HG03558 (cell line): ENCODE measurements around the gene LMTK2.

ENCODE experiments used
- ATAC-seq: cut with Tn5 transposase; IDR thresholded peaks from one replicate; pipeline ENCODE4 v1.9.1; 2021; ENCODE audit warnings: moderate number of reproducible peaks; ENCODE audit not compliant: unreplicated experiment; ENCODE audit errors: extremely low read depth

LMTK2 gene

DNA sequence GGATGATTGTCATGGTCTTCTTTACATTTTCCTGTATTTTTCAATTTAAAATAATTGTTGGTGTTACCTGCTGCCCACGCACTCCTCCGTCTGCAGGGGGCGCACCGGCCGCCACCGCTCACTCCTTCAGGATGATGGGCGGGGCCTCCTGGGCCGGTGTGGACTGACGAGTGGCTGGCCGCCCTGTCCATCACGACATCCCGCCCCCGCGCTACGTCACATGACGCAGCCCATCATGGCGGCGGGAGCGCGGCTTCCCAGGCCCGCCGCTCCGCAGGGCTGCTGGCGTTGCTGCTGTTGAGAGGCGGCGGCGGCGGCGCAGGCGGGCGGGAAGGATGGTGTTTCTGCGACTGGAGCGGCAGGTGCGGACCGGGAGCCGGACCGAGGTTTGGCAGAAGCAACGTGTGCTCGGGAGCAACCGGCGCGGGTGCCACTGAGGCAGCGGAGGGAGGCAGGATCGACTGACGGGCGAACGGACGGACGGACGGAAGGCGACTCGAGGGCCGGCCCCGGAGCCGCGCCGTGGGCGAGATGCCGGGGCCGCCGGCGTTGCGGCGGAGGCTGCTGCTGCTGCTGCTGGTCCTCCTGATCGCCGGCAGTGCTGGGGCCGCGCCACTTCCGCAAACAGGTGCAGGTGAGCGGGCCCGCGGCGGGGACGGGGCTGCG is at the start of gene LMTK2:
Gene LMTK2, plus strand, starts transcription at position 216 of the 666 bp plus-strand sequence. Its CDS starts 316 bp downstream, at position 532.
- peak; percentile 97 for ATAC-seq

DNA sequence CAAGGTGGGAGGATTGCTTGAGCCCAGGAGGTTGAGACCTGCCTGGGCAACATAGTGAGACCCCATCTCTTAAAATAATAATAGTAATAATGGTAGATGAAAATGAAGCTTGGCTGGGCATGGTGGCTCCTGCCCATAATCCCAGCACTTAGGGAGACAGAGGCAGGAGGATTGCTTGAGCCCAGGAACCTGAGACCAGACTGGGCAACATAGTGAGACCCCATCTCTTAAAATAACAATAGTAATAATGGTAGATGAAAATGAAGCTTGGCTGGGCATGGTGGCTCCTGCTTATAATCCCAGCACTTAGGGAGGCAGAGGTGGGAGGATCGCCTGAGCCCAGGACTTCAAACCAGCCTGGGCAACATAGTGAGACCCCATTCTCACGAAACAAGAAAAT is 49.5 kb upstream of the LMTK2 start:
- no peak for ATAC-seq

DNA sequence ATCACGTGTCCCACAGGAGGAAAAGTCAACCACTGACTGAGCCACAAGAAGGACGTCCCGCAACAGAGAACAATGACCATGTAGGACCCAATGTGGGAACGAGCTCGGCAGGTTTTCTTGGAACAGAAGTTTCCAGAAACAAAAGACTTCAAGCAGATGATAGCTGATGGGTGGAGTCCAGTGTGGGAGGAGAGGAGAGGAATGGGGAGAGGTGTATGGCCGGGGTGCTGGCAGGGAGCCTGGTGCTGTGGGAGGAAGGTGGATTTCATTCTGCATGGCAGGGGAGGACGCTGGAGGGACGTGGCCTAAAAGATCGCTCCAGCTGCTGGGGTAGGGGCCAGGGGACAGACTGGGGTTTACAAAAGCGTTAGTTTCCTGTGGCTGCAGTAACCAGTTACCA is 48.5 kb upstream of the LMTK2 start:
- no peak for ATAC-seq

DNA sequence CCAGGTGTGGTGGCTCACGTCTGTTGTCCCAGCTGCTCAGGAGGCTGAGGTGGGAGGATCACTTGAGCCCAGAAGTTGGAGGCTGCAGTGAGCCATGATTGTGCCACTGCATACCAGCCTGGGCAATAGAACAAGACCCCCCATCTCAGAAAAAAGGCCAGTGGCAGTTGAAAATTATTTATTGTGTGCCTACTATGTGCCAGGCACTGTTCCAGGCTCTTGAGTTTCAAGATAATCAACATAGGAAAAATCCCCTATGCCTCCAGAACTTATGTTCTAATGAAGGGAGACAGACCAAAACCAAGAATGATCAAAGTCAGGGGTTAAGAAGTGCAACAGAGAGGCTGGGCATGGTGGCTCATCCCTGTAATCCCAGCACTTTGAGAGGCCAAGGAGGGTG is 42.4 kb upstream of the LMTK2 start:
- ATAC-seq = no peak

DNA sequence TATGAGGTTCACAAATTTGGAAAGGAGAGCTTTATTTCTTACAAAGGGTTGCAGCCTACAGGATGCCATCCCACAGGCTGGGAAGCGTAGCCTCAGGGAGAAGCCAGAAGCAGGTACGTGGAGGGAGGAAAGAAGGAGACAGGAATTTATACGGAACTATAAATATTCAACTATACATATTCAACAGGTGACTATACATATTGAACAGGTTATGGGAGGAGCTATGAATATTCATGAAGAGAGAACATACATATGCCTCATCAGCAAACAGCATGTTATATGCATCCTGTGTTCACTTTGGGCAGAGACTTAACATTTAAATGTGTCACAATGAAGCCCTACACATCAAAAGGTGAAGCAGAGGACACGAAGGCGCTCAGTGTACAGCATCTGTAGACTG is 40.5 kb upstream of the LMTK2 start:
- ATAC-seq = no peak

DNA sequence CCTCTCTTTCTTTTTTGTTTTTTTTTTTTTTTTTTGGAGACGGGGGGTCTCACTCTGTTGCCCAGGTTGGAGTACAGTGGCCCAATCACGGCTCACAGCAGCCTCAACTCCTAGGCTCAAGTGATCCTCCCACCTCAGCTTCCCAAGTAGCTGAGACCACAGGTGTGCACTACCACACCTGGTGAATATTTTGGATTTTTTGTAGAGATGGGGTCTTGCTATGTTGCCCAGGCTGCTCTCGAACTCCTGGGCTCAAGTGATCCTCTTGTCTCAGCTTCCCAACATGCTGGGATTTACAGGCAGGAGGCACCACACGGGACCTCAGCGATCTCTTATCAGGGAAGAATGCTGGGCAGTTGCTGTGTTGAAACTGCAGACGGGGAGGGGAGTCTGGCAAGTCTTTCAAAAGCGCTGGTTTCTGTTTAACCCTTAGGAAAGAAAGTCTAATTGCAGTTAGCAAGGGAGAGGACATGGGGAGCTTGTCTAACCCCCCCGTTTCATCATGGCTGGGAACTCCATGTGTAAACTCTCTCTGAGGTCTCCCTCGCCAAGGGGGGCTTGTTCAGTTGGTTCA is 39.6 kb upstream of the LMTK2 start:
- ATAC-seq = no peak

DNA sequence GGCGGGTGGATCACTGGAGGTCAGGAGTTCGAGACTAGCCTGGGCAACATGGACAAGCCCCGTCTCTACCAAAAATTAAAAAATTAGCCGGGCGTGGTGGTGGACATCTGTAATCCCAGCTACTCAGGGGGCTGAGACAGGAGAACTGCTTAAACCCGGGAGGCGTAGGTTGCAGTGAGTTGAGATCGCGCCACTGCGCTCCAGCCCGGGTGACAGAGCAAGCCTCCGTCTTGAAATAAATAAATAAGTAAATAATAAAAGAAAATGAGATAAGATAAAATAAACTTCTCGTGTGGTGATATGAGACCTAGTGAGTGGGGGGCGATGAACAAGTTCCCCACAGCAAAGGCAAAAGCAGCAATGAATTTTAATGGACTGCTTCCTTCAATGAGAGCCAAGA is 33.6 kb upstream of the LMTK2 start:
- ATAC-seq = no peak

DNA sequence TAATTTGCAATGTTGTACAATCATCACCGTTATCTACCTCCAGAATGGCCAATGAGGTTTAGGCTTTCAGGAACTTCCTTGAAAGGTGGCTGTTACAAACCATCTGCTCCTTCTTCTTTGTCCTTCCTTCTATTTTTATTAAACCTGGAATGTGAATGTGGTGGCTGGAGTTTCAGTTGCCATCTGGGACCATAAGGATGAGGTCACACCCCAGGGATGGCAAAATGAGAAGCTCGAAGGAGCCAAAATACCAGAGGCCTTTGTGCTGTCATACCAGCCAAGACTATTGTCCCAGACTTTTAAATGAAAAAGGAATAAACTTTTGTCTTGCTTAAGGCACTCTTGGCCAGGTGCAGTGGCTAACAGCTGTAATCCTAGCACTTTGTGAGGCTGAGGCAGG is 30.9 kb upstream of the LMTK2 start:
- no peak for ATAC-seq

DNA sequence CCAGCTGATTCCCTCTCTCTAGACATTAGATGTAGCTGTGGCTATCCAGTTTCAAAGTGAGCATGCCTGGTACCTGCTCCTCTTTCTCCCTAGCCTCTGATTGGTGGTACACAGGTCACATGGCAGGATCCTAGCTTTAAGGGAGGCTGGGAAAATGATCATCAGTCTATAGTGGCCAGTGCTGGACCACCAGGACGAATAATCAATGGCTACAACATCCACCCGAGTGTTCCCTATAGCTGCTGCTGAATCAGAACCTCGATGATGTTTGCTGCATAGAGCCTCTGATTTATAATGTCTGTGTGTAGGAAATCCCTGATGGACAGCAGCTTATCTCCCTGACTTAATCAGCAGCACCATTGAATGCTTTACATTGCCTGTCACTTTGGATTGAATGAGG is 28.9 kb upstream of the LMTK2 start:
- no peak for ATAC-seq

DNA sequence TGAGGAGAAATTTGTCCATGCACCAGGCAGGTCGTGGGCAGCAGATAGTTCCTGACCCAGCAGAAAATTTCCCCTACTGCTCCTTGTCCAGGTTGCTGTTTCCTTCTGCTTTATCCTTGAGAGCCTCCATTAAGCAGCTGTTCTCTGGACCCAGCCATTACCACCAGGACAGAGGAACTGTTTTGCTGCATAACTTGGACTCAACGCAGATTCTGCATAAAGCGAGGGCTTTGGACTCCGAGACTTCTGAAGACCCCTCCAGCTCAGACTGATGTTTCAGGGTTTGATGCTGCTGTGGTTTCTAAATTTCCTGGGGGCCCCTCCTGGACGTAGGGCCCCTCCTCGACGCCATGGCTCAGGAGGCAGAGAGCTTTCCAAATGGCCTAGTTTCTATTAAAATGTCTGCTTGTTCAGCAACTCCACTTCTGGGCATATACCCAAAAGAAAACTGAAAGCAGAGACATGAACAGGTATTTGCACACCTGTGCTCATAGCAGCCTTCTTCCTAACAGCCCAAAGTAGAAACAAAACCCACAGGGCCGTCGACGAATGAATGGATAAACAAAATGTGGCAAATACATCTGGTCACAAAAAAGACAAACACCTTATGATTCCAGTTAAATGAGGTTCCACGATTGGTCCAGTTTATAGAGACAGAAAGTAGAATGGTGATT is 28.3 kb upstream of the LMTK2 start:
- ATAC-seq = no peak

DNA sequence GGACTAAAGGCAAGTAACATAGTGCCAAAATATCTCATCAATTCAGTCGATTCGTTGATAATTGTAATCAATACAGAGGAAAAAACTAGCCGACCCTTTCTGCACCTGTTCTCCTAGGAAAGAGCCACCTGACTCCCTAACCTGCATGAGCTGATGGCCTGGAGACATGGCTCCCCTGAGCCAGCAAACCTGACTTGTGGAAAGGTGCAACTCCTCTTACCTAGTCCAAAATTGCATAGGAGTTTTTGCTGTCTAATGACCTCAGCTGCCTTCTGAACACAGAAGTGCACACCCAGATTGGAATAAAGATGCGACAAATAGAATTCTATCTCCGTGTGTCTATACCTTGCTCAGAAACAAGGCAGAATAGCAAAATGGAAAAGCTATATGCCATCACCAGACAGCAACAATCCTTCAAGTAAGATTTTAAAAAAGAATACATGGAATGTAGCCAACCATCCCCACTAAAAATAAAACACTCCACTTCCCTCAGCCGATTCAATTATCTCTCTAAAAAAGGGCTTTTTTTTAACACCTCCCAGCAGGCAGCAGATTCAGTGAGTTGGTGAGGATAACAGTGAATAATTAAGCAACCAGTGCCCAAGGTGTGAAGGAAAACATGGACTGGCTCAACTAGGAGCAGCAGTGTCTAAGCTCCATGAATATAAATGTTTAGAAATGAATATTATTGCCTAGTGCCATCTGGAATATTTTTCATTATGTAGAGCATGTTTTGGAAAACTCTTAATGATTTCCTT is 26.6 kb upstream of the LMTK2 start:
- no peak for ATAC-seq

DNA sequence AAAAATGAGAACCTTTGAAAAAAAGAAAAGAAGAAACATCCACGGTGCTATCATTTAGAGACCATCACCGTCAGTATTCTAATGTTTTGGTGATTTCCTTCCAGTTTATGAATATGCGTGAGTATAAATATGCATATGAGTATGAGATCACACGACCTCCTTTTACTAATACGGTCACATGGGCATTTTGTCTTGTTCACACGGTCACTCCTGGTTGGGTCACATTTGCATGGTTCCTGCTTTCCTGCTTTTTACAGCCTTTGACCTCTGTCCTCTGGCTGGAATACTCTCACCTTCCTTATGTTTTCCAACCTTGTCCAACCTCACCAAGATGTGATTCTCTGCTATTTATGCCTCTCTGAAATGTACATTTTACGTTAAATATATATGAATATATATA is 25.3 kb upstream of the LMTK2 start:
- no peak for ATAC-seq

DNA sequence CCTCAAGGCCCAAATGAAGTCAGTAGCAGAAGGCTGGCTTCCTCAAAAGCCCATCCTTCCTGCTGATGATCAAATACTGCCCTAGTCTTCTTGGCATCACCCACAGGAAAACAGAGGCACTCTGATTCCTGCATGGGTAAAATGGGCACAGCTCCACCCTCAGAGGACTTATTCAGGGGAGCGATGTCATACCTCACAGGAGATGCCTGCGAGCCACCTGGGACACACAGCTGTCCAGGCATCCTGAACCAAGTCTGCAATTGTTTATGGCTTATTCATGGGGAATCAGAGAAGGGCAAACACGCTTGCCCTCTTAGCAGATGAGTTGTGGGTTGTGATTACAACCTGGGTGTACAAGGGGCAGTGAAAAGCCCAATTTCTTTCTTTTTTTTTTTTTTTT is 22.0 kb upstream of the LMTK2 start:
- no peak for ATAC-seq

DNA sequence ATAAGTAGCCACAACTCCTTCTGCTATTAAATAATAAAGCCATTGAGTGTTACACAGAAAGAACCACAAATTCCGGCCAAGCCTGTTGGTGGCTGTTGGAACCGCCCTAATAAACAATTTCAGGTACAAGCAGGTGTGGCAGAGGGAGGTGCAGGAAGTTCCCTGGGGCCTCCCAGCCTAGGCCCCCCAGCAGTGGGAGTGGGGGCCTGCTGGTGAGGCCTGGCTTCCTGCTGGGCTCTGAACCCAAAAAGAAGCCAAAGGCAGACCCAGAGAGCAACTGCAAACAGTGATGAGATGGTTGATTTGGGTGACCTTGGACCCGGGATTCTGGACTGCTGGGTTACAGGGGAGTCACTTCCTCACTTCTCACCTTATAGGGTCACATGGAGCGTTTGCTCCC is 21.0 kb upstream of the LMTK2 start:
- no peak for ATAC-seq

DNA sequence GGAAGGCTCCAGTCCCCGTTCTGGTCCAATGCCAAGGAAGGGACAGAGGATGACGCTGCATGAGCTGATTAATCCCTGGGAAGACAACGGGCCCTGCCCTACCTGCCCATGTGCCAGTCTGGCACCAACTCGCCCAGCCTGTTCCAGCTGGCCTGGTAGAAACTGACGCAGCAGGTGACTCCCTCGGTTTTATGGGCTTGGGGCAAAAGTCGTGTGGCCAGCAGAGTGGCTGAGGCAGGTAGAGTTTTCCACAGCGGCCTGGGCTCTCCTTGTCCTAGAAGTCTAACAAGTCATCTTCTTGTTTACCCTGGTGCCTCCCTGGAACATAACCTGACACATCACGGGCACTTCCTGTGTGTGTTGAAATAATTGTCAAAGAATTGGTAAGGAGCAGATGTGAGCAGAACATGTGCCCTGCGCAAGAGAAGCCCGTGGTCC is 20.4 kb upstream of the LMTK2 start:
- ATAC-seq = no peak

DNA sequence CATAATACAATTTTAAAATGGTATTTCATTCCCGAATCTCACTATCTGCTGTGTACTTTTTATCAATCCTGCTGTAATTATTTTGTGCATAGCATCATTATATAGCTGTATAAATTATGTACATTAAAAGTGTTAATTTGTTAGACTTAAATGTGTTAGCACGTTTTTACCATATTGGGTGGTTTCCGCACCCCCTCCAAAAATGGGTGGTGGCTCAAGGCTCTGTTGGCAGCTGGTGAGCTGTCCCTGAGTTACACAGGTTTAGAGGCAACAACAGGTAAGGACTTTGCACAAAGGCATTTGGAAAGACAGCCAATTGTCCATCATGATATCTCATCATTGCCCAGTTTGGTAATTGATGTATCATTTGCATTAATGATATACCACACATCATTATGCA is 18.6 kb upstream of the LMTK2 start:
- ATAC-seq = no peak

DNA sequence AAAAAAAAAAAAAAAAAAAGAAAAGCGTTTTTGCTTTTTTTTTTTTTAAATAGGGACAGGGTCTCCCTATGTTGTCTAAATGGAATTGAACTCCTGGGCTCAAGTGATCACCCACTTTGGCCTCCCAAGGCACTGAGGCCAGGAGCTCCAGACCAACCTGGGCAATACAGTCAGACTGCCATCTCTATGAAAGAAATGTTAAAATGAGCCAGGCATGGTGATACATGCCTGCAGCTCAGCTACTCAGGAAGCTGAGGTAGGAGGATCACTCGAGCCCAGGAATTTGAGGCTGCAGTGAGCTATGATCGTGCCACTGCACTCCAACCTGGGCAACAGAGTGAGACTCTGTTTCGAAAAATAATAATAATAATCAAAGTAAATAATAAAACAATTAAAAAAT is 16.5 kb upstream of the LMTK2 start:
- ATAC-seq = no peak

DNA sequence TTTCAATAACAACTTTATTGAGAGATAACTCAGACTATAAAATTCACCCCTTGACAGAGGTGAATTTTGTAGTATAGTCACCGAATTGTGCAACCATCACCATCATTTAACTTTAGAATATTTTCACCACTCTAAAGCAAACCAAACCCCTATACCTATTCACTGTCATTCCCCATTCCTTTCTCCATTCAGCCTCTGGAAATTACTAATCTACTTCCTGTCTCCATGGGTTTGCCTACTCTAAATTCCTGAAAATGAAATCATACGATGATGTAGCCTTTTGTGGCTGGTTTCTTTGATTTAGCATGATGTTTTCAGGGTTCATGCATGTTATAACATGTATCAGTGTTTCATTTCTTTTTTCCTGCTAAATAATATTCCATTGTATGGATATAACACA is 15.6 kb upstream of the LMTK2 start:
- ATAC-seq = no peak

DNA sequence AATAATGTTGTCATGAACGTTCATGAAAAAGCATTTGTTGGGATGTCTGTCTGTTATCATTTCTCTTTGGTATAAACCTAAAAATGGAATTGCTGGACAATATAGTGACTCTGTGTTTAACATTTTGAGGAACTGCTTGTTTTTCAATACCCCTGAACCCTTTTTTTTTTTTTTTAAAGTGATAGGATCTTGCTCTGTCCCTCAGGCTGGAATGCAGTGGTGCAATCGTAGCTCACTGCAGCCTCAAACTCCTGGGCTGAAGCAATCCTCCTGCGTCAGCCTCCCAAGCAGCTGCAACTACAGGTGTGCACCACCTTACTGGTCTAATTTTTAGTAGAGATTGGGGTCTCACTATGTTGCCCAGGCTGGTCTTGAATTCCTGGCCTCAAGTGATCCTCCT is 15.1 kb upstream of the LMTK2 start:
- no peak for ATAC-seq

DNA sequence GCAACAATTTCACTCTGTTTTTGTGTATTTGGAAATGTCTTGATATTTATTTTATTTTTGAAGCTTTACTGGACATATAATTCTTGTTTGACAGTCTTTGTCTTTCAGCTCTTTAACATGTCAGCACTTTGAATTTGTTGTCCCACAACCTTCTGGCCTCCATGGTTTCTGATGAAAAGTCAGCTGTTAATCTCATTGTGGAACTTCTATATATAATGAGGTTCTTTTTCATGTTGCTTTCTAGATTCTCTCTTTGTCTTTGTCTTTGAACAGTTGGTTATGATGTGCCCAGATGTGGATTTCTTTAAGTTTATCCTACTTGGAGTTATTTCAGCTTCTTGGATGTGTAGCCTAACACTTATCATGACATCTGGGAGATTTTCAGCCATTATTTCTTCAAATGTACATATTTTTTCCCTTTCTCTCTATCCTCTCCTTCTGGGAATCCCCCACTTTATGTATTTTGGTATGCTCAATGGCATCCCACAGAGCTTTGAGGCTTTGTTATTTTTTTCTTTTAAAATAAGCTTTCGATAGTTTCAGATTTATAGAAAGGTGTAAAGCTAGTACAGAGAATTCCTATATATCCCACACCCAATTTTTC is 9.5 kb upstream of the LMTK2 start:
- ATAC-seq = no peak

DNA sequence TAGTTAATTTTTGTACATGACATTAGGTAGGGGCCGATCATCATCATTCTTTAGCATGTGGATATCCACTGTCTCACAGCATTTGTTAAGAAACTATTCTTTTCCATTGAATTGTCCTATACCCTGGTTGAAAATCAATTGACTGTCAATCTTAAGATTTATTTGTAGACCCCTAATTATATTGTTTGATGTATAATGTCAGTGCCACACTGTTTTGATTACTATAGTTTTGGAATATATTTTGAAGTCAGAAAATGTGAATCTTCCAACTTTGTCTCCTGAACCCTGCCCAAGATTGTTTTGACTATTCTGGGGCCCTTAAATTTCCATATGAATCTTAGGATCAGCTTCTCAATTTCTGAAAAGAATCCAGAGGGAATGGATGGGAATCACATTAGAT is 6.6 kb upstream of the LMTK2 start:
- no peak for ATAC-seq
